ENCODE data around the gene GPR87. TPM values are rescaled to one million over a fixed set of nuclear protein-coding genes. Genes with fewer than 3 reads are reported as not detected.

Gene GPR87
- total RNA-seq, 1 experiment from 2014 or later: 15.5 TPM

DNA sequence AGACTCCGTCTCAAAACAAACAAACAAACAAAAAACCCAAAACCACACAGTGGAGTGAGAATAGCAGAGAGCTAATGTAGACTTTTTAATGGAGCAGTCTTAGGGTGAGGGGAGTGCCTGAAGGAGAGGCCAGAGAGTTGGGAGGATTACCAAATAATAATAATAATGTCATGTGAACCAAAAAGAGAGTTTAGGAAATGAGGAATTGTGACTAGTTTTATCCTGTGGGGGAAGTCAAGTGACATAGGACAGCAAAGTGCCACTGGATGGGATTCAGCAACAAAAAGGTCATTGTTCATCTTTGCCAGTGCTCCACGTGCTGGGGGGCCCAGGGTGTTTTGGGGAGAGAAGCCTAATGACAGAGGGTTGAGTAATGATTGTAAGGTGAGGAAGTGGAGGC, 12.9 kb downstream of the GPR87 start:
- H3K4me2 ChIP-seq: peak overlapping the region; percentile 70
- H4K20me1 ChIP-seq (ENCODE audit: insufficient read depth): no peaks in the 10 kb centered on the region
- H3K9me2 ChIP-seq (ENCODE audit: insufficient read depth): no peaks in the 10 kb centered on the region
- intact Hi-C loops (cut with micrococcal nuclease; ENCODE audit: unreplicated experiment): loop anchor here (10.0 kb wide), 1 partner anchor 961 kb away; the partner anchor contains the start of gene MBNL1
- no peaks in the 10 kb centered on the region for H3K9me3 ChIP-seq (ENCODE audit: insufficient read depth, low read depth)
- no peak overlapping the region for H3K4me3 ChIP-seq
- DNase-seq: no peak
- no TSS peak for BruUV-seq (replicated peaks)
- H2AFZ ChIP-seq: no peak overlapping the region
- POLR2A ChIA-PET (ENCODE audit: unreplicated experiment): no interaction called here
- H3K36me3 ChIP-seq (ENCODE audit: low read depth): peaks cover 7% of the 10 kb centered on the region; the same call in 1 of the 2 replicates
- CTCF ChIA-PET: interaction anchor here (3.3 kb wide), 1 partner anchor 24 kb away, joined by 16 read pairs; no protein-coding TSS in a partner anchor
- peaks cover 63% of the 10 kb centered on the region for H3K4me1 ChIP-seq (replicated peaks; ENCODE audit: insufficient read depth)
- peaks cover 30% of the 10 kb centered on the region for H3K79me2 ChIP-seq (ENCODE audit: low read depth)
- no peaks in the 10 kb centered on the region for H3K27me3 ChIP-seq (ENCODE audit: insufficient read depth, low read depth)
- H3F3A ChIP-seq (ENCODE audit: insufficient read depth, low read depth): peaks cover 52% of the 10 kb centered on the region
- H3K27ac ChIP-seq: peak overlapping the region; percentile 96
- TF ChIP-seq, protein P1, sequence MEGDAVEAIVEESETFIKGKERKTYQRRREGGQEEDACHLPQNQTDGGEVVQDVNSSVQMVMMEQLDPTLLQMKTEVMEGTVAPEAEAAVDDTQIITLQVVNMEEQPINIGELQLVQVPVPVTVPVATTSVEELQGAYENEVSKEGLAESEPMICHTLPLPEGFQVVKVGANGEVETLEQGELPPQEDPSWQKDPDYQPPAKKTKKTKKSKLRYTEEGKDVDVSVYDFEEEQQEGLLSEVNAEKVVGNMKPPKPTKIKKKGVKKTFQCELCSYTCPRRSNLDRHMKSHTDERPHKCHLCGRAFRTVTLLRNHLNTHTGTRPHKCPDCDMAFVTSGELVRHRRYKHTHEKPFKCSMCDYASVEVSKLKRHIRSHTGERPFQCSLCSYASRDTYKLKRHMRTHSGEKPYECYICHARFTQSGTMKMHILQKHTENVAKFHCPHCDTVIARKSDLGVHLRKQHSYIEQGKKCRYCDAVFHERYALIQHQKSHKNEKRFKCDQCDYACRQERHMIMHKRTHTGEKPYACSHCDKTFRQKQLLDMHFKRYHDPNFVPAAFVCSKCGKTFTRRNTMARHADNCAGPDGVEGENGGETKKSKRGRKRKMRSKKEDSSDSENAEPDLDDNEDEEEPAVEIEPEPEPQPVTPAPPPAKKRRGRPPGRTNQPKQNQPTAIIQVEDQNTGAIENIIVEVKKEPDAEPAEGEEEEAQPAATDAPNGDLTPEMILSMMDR (conservative IDR thresholded peaks at IDR 0.05): no peak
- TF ChIP-seq EZH2 (IDR thresholded peaks at IDR 0.05; ENCODE audit: low read depth): no peak

DNA sequence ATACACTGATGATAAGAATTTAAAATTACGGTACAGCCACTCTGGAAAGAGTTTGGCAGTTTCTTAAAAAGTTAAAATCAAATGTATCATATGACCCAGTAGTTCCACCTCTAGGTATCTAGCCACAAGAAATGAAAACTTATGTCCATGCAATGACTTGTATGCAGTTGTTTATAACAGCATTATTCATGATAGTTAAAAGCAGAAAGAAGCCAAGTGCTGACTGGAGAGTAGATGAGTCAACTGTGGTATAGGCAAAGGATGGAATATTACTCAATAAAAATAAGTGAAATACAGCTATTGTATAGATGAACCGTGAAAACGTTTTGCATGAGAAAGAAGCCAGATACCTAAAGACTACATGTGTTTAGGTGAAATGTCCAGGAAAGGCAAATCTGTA, 14.8 kb downstream of the GPR87 start:
- Histone ChIP-seq H3K9me3 (ENCODE audit: insufficient read depth, low read depth) (no peaks in the 10 kb centered on the region), H4K20me1 (ENCODE audit: insufficient read depth) (no peaks in the 10 kb centered on the region), H3K27me3 (ENCODE audit: insufficient read depth, low read depth) (no peaks in the 10 kb centered on the region), H3K4me2 (no peak overlapping the region), H2AFZ (no peak overlapping the region), H3K9me2 (ENCODE audit: insufficient read depth) (no peaks in the 10 kb centered on the region), H3K79me2 (ENCODE audit: low read depth) (peaks cover 18% of the 10 kb centered on the region), H3K36me3 (ENCODE audit: low read depth) (peaks cover 7% of the 10 kb centered on the region; the same call in 1 of the 2 replicates), H3K27ac (peak overlapping the region; percentile 31; the same call in 1 of the 2 replicates), H3F3A (ENCODE audit: insufficient read depth, low read depth) (peaks cover 33% of the 10 kb centered on the region), H3K4me3 (no peak overlapping the region), H3K4me1 (replicated peaks; ENCODE audit: insufficient read depth) (peaks cover 43% of the 10 kb centered on the region)
- no TSS peak for BruUV-seq (replicated peaks)
- POLR2A ChIA-PET (ENCODE audit: unreplicated experiment): no interaction called here
- intact Hi-C loops (cut with micrococcal nuclease; ENCODE audit: unreplicated experiment): loop anchor here (10.0 kb wide), 1 partner anchor 963 kb away; the partner anchor contains the start of gene MBNL1
- peak in 1 of 2 experiments; percentile 52 for DNase-seq
- TF ChIP-seq, protein P1 (conservative IDR thresholded peaks at IDR 0.05): no peak
- no peak for TF ChIP-seq EZH2 (IDR thresholded peaks at IDR 0.05; ENCODE audit: low read depth)
- CTCF ChIA-PET: no interaction called here

DNA sequence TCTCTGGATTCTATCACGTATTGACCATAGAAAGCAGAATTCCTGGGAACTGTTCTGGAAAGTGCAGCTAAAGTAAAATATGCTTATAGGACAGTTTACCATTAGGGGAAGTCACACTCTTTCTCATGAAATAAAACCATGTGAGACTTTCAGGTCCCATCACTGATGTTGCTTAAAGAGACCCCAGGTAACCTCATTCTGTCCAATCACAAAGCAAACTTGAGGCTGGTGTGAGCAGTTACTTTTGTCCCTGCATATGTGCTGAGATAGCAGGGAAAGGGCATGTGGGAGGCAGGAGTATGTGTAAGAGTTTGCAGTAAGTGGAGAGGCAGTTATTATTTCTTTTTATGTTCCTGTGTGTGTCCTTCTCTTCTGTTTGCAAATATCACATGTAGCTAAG, 16.1 kb downstream of the GPR87 start:
- CTCF ChIA-PET: no interaction called here
- peaks cover 31% of the 10 kb centered on the region for H3K4me1 ChIP-seq (replicated peaks; ENCODE audit: insufficient read depth)
- peaks cover 7% of the 10 kb centered on the region; the same call in 1 of the 2 replicates for H3K36me3 ChIP-seq (ENCODE audit: low read depth)
- H3K27me3 ChIP-seq (ENCODE audit: insufficient read depth, low read depth): no peaks in the 10 kb centered on the region
- peaks cover 21% of the 10 kb centered on the region for H3F3A ChIP-seq (ENCODE audit: insufficient read depth, low read depth)
- no peak overlapping the region for H3K27ac ChIP-seq
- no peak overlapping the region for H2AFZ ChIP-seq
- POLR2A ChIA-PET (ENCODE audit: unreplicated experiment): no interaction called here
- no peaks in the 10 kb centered on the region for H3K9me2 ChIP-seq (ENCODE audit: insufficient read depth)
- H3K9me3 ChIP-seq (ENCODE audit: insufficient read depth, low read depth): no peaks in the 10 kb centered on the region
- no peak for DNase-seq
- no peak overlapping the region for H3K4me3 ChIP-seq
- no peaks in the 10 kb centered on the region for H4K20me1 ChIP-seq (ENCODE audit: insufficient read depth)
- peaks cover 18% of the 10 kb centered on the region for H3K79me2 ChIP-seq (ENCODE audit: low read depth)
- TF ChIP-seq EZH2 (IDR thresholded peaks at IDR 0.05; ENCODE audit: low read depth): no peak
- TF ChIP-seq, protein P1 (conservative IDR thresholded peaks at IDR 0.05): no peak
- no TSS peak for BruUV-seq (replicated peaks)
- intact Hi-C loops (cut with micrococcal nuclease; ENCODE audit: unreplicated experiment): loop anchor here (10.0 kb wide), 1 partner anchor 964 kb away; the partner anchor contains the start of gene MBNL1
- H3K4me2 ChIP-seq: no peak overlapping the region

Measured in PC-9 (cell line).